ENCODE measurements around the gene TAS2R60. TPM values are rescaled to one million over a fixed set of nuclear protein-coding genes. Genes with fewer than 3 reads are reported as not detected.

The TAS2R60 gene
- total and polyA plus RNA-seq, 2 experiments from 2014 or later = 0.37 to 4.0 TPM

DNA sequence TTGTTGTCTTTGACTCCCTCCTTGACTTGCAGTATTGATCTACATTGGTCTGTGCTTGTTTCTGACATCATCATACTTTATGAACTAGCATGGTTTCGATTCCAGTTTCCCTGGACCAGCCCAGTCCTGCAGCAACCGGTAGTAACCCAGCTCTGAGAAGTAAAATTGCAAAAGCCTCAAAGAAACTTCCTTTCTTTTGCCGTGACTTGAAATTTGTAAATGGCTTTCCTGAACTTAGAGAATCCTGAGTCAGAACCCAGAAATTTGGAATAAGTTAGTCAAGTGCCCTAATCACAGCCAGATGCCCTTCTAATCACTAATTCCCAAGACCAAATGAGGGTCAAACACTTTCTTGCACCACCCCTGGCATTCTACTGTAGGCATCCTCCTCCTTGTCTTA, 15.0 kb downstream of the TAS2R60 start:
- Mint-ChIP-seq H3K27me3 (ENCODE audit: insufficient read depth, low read depth, poor library complexity) (no peaks in the 10 kb centered on the region), H3K36me3 (ENCODE audit: low read depth) (peaks cover 5% of the 10 kb centered on the region; the same call in 2 of the 3 replicates), H3K27ac (no peak overlapping the region), H3K4me1 (peaks cover 5% of the 10 kb centered on the region; the same call in 2 of the 3 replicates), H3K4me3 (no peak overlapping the region), H3K9me3 (peaks cover 17% of the 10 kb centered on the region)
- no peak overlapping the region for H3K27ac ChIP-seq (ENCODE audit: low read depth)
- no peak overlapping the region for H3K4me3 ChIP-seq
- no peaks in the 10 kb centered on the region for H3K27me3 ChIP-seq (ENCODE audit: insufficient read depth)
- DNase-seq (ENCODE audit: low spot score) = no peak
- no peaks in the 10 kb centered on the region for H4K20me1 ChIP-seq (replicated peaks; ENCODE audit: insufficient read depth)
- no peaks in the 10 kb centered on the region for H3F3A ChIP-seq (replicated peaks; ENCODE audit: low read depth)
- no peak for ATAC-seq
- H2AFZ ChIP-seq = no peak overlapping the region
- TF ChIP-seq, protein P1, sequence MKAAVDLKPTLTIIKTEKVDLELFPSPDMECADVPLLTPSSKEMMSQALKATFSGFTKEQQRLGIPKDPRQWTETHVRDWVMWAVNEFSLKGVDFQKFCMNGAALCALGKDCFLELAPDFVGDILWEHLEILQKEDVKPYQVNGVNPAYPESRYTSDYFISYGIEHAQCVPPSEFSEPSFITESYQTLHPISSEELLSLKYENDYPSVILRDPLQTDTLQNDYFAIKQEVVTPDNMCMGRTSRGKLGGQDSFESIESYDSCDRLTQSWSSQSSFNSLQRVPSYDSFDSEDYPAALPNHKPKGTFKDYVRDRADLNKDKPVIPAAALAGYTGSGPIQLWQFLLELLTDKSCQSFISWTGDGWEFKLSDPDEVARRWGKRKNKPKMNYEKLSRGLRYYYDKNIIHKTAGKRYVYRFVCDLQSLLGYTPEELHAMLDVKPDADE (IDR thresholded peaks at IDR 0.05) = no peak
- no peak overlapping the region for H3K4me2 ChIP-seq
- no peaks in the 10 kb centered on the region for H3K9me2 ChIP-seq (ENCODE audit: insufficient read depth)
- H3K4me1 ChIP-seq (ENCODE audit: insufficient read depth) = no peaks in the 10 kb centered on the region; the same call in 1 of the 2 replicates
- H3K36me3 ChIP-seq (ENCODE audit: insufficient read depth) = 0 out of 2 replicates have a peak, but pooled peaks cover 6% of the 10 kb centered on the region
- no peaks in the 10 kb centered on the region for H3K79me2 ChIP-seq (replicated peaks; ENCODE audit: insufficient read depth)

DNA sequence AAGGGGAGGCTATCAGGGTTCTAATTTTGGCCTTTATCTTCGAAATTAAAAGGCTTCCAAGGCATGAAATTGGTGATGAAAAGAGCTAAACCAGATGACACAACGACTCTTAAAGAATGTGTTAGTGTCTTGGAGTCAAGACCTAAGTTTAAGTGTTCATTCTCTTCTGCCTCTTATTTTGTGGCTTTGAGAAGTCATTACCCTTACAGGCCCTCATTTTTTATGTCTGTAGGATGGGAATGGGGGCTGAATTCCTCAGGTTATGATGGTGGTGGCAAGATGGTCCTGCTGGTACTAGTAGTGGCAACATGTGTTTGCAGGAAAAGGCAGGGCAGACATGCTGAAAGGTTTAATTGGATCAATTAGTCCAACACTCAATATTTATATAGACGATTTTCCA, 15.4 kb downstream of the TAS2R60 start:
- H3F3A ChIP-seq (replicated peaks; ENCODE audit: low read depth) = no peaks in the 10 kb centered on the region
- H3K9me2 ChIP-seq (ENCODE audit: insufficient read depth) = no peaks in the 10 kb centered on the region
- H3K27ac ChIP-seq (ENCODE audit: low read depth) = no peak overlapping the region
- Mint-ChIP-seq H3K9me3 (peaks cover 17% of the 10 kb centered on the region), H3K4me3 (no peak overlapping the region), H3K27ac (no peak overlapping the region), H3K4me1 (peaks cover 5% of the 10 kb centered on the region; the same call in 2 of the 3 replicates), H3K36me3 (ENCODE audit: low read depth) (peaks cover 5% of the 10 kb centered on the region; the same call in 2 of the 3 replicates), H3K27me3 (ENCODE audit: insufficient read depth, low read depth, poor library complexity) (no peaks in the 10 kb centered on the region)
- ATAC-seq (no peak), DNase-seq (ENCODE audit: low spot score) (no peak)
- no peak overlapping the region for H3K4me3 ChIP-seq
- no peak overlapping the region for H2AFZ ChIP-seq
- TF ChIP-seq EZH2 (IDR thresholded peaks at IDR 0.05; ENCODE audit: low read depth, unreplicated experiment) = no peak
- TF ChIP-seq, protein P2, sequence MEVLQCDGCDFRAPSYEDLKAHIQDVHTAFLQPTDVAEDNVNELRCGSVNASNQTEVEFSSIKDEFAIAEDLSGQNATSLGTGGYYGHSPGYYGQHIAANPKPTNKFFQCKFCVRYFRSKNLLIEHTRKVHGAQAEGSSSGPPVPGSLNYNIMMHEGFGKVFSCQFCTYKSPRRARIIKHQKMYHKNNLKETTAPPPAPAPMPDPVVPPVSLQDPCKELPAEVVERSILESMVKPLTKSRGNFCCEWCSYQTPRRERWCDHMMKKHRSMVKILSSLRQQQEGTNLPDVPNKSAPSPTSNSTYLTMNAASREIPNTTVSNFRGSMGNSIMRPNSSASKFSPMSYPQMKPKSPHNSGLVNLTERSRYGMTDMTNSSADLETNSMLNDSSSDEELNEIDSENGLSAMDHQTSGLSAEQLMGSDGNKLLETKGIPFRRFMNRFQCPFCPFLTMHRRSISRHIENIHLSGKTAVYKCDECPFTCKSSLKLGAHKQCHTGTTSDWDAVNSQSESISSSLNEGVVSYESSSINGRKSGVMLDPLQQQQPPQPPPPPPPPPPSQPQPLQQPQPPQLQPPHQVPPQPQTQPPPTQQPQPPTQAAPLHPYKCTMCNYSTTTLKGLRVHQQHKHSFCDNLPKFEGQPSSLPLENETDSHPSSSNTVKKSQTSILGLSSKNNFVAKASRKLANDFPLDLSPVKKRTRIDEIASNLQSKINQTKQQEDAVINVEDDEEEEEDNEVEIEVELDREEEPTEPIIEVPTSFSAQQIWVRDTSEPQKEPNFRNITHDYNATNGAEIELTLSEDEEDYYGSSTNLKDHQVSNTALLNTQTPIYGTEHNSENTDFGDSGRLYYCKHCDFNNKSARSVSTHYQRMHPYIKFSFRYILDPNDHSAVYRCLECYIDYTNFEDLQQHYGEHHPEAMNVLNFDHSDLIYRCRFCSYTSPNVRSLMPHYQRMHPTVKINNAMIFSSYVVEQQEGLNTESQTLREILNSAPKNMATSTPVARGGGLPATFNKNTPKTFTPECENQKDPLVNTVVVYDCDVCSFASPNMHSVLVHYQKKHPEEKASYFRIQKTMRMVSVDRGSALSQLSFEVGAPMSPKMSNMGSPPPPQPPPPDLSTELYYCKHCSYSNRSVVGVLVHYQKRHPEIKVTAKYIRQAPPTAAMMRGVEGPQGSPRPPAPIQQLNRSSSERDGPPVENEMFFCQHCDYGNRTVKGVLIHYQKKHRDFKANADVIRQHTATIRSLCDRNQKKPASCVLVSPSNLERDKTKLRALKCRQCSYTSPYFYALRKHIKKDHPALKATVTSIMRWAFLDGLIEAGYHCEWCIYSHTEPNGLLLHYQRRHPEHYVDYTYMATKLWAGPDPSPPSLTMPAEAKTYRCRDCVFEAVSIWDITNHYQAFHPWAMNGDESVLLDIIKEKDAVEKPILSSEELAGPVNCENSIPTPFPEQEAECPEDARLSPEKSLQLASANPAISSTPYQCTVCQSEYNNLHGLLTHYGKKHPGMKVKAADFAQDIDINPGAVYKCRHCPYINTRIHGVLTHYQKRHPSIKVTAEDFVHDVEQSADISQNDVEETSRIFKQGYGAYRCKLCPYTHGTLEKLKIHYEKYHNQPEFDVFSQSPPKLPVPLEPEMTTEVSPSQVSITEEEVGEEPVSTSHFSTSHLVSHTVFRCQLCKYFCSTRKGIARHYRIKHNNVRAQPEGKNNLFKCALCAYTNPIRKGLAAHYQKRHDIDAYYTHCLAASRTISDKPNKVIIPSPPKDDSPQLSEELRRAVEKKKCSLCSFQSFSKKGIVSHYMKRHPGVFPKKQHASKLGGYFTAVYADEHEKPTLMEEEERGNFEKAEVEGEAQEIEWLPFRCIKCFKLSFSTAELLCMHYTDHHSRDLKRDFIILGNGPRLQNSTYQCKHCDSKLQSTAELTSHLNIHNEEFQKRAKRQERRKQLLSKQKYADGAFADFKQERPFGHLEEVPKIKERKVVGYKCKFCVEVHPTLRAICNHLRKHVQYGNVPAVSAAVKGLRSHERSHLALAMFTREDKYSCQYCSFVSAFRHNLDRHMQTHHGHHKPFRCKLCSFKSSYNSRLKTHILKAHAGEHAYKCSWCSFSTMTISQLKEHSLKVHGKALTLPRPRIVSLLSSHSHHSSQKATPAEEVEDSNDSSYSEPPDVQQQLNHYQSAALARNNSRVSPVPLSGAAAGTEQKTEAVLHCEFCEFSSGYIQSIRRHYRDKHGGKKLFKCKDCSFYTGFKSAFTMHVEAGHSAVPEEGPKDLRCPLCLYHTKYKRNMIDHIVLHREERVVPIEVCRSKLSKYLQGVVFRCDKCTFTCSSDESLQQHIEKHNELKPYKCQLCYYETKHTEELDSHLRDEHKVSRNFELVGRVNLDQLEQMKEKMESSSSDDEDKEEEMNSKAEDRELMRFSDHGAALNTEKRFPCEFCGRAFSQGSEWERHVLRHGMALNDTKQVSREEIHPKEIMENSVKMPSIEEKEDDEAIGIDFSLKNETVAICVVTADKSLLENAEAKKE (CRISPR knock-in tag; IDR thresholded peaks at IDR 0.05) = no peak
- H3K79me2 ChIP-seq (replicated peaks; ENCODE audit: insufficient read depth) = no peaks in the 10 kb centered on the region
- H3K27me3 ChIP-seq (ENCODE audit: insufficient read depth) = no peaks in the 10 kb centered on the region
- H4K20me1 ChIP-seq (replicated peaks; ENCODE audit: insufficient read depth) = no peaks in the 10 kb centered on the region
- no peak overlapping the region for H3K4me2 ChIP-seq
- no peaks in the 10 kb centered on the region; the same call in 1 of the 2 replicates for H3K4me1 ChIP-seq (ENCODE audit: insufficient read depth)
- H3K36me3 ChIP-seq (ENCODE audit: insufficient read depth) = 0 out of 2 replicates have a peak, but pooled peaks cover 6% of the 10 kb centered on the region
